HEK293 (cell line): ENCODE results near the gene PSTPIP2.

Source experiments
- KLF1 ChIP-seq: fragments of 450-650 bp; formaldehyde crosslinking; IDR thresholded peaks from 2 replicates; pipeline ENCODE4 v1.5.1; 2016; ENCODE audit warnings: missing biosample characterization, missing genetic modification characterization
- REPIN1 ChIP-seq: fragments of 450-650 bp; formaldehyde crosslinking; IDR thresholded peaks from 2 replicates; pipeline ENCODE4 v1.5.1; 2017; ENCODE audit warnings: missing biosample characterization, missing genetic modification characterization, low read depth
- YY1 ChIP-seq: fragments of 450-650 bp; formaldehyde crosslinking; IDR thresholded peaks from 2 replicates; pipeline ENCODE4 v1.5.1; 2018; ENCODE audit warnings: missing biosample characterization, missing genetic modification characterization
- ZNF23 ChIP-seq: fragments of 450-650 bp; formaldehyde crosslinking; IDR thresholded peaks from 2 replicates; pipeline ENCODE4 v1.5.1; 2016; ENCODE audit warnings: missing biosample characterization, missing genetic modification characterization, borderline replicate concordance
- ZNF302 ChIP-seq: fragments of 450-650 bp; formaldehyde crosslinking; IDR thresholded peaks from 2 replicates; pipeline ENCODE4 v1.5.1; 2016; ENCODE audit warnings: missing biosample characterization, missing genetic modification characterization, low read depth
- ZNF350 ChIP-seq: fragments of 450-650 bp; formaldehyde crosslinking; IDR thresholded peaks from 2 replicates; pipeline ENCODE4 v1.5.0; 2017; ENCODE audit warnings: missing biosample characterization, mild to moderate bottlenecking, missing genetic modification characterization
- ZNF560 ChIP-seq: fragments of 450-650 bp; formaldehyde crosslinking; IDR thresholded peaks from 2 replicates; pipeline ENCODE4 v1.5.1; 2017; ENCODE audit warnings: missing biosample characterization, missing genetic modification characterization, borderline replicate concordance
- ZNF837 ChIP-seq: fragments of 450-650 bp; formaldehyde crosslinking; IDR thresholded peaks from 2 replicates; pipeline ENCODE4 v1.5.1; 2016; ENCODE audit warnings: missing biosample characterization, missing genetic modification characterization
- ZXDB ChIP-seq: fragments of 450-650 bp; formaldehyde crosslinking; IDR thresholded peaks from 2 replicates; pipeline ENCODE4 v1.5.1; 2016; ENCODE audit warnings: missing biosample characterization, missing genetic modification characterization
- TF ChIP-seq, protein P1 (sequence below): fragments of 450-650 bp; formaldehyde crosslinking; IDR thresholded peaks from 2 replicates; pipeline ENCODE4 v1.5.1; 2016; ENCODE audit warnings: missing biosample characterization, missing genetic modification characterization
- TF ChIP-seq, protein P2 (sequence below): fragments of 450-650 bp; formaldehyde crosslinking; IDR thresholded peaks from 2 replicates; pipeline ENCODE4 v1.5.1; 2016; ENCODE audit warnings: missing biosample characterization, missing genetic modification characterization
- TF ChIP-seq, protein P3 (sequence below): fragments of 450-650 bp; formaldehyde crosslinking; IDR thresholded peaks from 2 replicates; pipeline ENCODE4 v1.5.1; 2016; ENCODE audit warnings: missing biosample characterization, missing genetic modification characterization

DNA sequence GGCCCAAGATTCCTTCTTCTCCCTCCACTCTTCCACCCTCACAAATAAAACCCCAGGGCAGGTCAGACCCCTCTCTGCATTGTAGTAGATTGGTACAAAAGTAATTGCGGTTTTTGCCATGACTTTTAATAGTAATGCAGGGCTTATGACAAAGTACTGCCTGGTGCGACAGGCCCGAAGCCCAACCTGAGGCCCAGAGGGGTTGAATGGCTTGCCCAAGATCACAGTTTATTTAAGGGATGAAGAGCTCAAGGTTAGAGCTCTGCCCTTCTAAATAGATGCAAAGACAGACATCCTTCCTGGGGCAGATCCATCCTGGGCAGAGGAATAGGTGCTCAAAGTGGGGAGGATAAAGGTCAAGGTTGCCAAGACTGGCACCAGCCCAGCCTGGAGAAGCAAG is 899 bp upstream of the PSTPIP2 start:
- TF ChIP-seq REPIN1 (tag by site-specific recombination) (no peak), ZNF302 (tag by site-specific recombination) (no peak), ZNF350 (tag by site-specific recombination) (no peak), ZNF23 (no peak), YY1 (tag by site-specific recombination) (no peak), KLF1 (tag by site-specific recombination) (no peak), ZNF560 (tag by site-specific recombination) (no peak), ZXDB (tag by site-specific recombination) (no peak), ZNF837 (no peak)
- TF ChIP-seq, protein P1, sequence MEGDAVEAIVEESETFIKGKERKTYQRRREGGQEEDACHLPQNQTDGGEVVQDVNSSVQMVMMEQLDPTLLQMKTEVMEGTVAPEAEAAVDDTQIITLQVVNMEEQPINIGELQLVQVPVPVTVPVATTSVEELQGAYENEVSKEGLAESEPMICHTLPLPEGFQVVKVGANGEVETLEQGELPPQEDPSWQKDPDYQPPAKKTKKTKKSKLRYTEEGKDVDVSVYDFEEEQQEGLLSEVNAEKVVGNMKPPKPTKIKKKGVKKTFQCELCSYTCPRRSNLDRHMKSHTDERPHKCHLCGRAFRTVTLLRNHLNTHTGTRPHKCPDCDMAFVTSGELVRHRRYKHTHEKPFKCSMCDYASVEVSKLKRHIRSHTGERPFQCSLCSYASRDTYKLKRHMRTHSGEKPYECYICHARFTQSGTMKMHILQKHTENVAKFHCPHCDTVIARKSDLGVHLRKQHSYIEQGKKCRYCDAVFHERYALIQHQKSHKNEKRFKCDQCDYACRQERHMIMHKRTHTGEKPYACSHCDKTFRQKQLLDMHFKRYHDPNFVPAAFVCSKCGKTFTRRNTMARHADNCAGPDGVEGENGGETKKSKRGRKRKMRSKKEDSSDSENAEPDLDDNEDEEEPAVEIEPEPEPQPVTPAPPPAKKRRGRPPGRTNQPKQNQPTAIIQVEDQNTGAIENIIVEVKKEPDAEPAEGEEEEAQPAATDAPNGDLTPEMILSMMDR (tag by site-specific recombination), result no peak
- TF ChIP-seq, protein P2, sequence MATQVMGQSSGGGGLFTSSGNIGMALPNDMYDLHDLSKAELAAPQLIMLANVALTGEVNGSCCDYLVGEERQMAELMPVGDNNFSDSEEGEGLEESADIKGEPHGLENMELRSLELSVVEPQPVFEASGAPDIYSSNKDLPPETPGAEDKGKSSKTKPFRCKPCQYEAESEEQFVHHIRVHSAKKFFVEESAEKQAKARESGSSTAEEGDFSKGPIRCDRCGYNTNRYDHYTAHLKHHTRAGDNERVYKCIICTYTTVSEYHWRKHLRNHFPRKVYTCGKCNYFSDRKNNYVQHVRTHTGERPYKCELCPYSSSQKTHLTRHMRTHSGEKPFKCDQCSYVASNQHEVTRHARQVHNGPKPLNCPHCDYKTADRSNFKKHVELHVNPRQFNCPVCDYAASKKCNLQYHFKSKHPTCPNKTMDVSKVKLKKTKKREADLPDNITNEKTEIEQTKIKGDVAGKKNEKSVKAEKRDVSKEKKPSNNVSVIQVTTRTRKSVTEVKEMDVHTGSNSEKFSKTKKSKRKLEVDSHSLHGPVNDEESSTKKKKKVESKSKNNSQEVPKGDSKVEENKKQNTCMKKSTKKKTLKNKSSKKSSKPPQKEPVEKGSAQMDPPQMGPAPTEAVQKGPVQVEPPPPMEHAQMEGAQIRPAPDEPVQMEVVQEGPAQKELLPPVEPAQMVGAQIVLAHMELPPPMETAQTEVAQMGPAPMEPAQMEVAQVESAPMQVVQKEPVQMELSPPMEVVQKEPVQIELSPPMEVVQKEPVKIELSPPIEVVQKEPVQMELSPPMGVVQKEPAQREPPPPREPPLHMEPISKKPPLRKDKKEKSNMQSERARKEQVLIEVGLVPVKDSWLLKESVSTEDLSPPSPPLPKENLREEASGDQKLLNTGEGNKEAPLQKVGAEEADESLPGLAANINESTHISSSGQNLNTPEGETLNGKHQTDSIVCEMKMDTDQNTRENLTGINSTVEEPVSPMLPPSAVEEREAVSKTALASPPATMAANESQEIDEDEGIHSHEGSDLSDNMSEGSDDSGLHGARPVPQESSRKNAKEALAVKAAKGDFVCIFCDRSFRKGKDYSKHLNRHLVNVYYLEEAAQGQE (tag by site-specific recombination), result no peak
- TF ChIP-seq, protein P3, sequence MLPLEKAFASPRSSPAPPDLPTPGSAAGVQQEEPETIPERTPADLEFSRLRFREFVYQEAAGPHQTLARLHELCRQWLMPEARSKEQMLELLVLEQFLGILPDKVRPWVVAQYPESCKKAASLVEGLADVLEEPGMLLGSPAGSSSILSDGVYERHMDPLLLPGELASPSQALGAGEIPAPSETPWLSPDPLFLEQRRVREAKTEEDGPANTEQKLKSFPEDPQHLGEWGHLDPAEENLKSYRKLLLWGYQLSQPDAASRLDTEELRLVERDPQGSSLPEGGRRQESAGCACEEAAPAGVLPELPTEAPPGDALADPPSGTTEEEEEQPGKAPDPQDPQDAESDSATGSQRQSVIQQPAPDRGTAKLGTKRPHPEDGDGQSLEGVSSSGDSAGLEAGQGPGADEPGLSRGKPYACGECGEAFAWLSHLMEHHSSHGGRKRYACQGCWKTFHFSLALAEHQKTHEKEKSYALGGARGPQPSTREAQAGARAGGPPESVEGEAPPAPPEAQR, result no peak
